ENCODE results near the gene GLRA2.
"Not testable (repeated sequence)": the region's sequence is repeated elsewhere in the genome, so short reads cannot be mapped to it uniquely, and the experiment has no call there.

GLRA2 gene

GRCh38 chrX:14676431-14676830 lies 147.1 kb downstream of the GLRA2 start:
- no peak overlapping the region for H3K27ac ChIP-seq
- H3K9me3 ChIP-seq: no peaks in the 10 kb centered on the region
- no peaks in the 10 kb centered on the region for H3K36me3 ChIP-seq
- TF ChIP-seq, protein P1, sequence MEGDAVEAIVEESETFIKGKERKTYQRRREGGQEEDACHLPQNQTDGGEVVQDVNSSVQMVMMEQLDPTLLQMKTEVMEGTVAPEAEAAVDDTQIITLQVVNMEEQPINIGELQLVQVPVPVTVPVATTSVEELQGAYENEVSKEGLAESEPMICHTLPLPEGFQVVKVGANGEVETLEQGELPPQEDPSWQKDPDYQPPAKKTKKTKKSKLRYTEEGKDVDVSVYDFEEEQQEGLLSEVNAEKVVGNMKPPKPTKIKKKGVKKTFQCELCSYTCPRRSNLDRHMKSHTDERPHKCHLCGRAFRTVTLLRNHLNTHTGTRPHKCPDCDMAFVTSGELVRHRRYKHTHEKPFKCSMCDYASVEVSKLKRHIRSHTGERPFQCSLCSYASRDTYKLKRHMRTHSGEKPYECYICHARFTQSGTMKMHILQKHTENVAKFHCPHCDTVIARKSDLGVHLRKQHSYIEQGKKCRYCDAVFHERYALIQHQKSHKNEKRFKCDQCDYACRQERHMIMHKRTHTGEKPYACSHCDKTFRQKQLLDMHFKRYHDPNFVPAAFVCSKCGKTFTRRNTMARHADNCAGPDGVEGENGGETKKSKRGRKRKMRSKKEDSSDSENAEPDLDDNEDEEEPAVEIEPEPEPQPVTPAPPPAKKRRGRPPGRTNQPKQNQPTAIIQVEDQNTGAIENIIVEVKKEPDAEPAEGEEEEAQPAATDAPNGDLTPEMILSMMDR (IDR thresholded peaks at IDR 0.05): no peak
- H3K4me3 ChIP-seq (ENCODE audit: low read depth in 1 of 2, low read length in 1 of 2): no peak overlapping the region
- no peaks in the 10 kb centered on the region for H3K4me1 ChIP-seq (ENCODE audit: control insufficient read depth in 1 of 2, insufficient read depth in 1 of 2, low read depth in 1 of 2, low read length in 1 of 2)
- no peaks in the 10 kb centered on the region for H3K27me3 ChIP-seq

DNA sequence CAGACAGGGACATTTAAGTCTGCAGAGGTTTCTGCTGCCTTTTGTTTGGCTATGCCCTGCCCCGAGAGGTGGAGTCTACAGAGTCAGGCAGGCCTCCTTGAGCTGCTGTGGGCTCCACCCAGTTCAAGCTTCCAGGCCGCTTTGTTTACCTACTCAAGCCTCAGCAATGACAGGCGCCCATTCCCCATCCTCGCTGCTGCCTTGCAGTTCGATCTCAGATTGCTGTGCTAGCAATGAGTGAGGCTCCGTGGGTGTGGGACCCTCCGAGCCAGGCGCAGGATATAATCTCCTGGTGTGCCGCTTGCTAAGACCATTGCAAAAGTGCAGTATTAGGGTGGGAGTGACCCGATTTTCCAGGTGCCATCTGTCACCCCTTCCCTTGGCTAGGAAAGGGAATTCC lies 159.0 kb downstream of the GLRA2 start:
- not testable (repeated sequence) for H3K36me3 ChIP-seq; H3K27me3 ChIP-seq; H3K4me3 ChIP-seq (ENCODE audit: low read depth in 1 of 2, low read length in 1 of 2); H3K27ac ChIP-seq; H3K4me1 ChIP-seq (ENCODE audit: control insufficient read depth in 1 of 2, insufficient read depth in 1 of 2, low read depth in 1 of 2, low read length in 1 of 2); H3K9me3 ChIP-seq

DNA sequence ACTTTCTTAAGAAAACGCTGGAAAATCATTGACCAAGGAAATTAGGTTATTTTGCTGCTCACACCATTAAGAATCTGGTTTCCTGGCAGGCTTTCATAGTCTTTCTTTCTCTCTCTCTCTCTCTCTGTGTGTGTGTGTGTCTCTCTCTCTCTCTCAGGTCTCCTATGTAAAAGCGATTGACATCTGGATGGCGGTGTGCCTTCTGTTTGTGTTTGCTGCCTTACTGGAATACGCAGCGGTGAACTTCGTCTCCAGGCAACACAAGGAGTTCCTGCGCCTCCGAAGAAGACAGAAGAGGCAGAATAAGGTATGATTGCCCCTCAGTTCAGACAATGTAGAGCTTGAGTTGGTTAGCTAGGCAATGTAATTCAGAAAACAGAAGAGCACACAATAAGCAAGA lies 161.2 kb downstream of the GLRA2 start:
- TF ChIP-seq, protein P1 (IDR thresholded peaks at IDR 0.05): no peak
- Histone ChIP-seq H3K4me3 (ENCODE audit: low read depth in 1 of 2, low read length in 1 of 2) (no peak overlapping the region), H3K4me1 (ENCODE audit: control insufficient read depth in 1 of 2, insufficient read depth in 1 of 2, low read depth in 1 of 2, low read length in 1 of 2) (no peaks in the 10 kb centered on the region), H3K9me3 (no peaks in the 10 kb centered on the region), H3K27ac (no peak overlapping the region), H3K27me3 (no peaks in the 10 kb centered on the region), H3K36me3 (no peaks in the 10 kb centered on the region)

GRCh38 chrX:14694611-14695010 lies 165.3 kb downstream of the GLRA2 start:
- no peaks in the 10 kb centered on the region for H3K4me1 ChIP-seq (ENCODE audit: control insufficient read depth in 1 of 2, insufficient read depth in 1 of 2, low read depth in 1 of 2, low read length in 1 of 2)
- no peaks in the 10 kb centered on the region for H3K27me3 ChIP-seq
- no peak overlapping the region for H3K27ac ChIP-seq
- H3K4me3 ChIP-seq (ENCODE audit: low read depth in 1 of 2, low read length in 1 of 2): no peak overlapping the region
- no peaks in the 10 kb centered on the region for H3K36me3 ChIP-seq
- TF ChIP-seq, protein P1 (IDR thresholded peaks at IDR 0.05): no peak
- no peaks in the 10 kb centered on the region for H3K9me3 ChIP-seq

- Histone ChIP-seq H3K27me3 (no peaks in the 10 kb centered on the region), H3K4me3 (ENCODE audit: low read depth in 1 of 2, low read length in 1 of 2) (no peak overlapping the region), H3K36me3 (no peaks in the 10 kb centered on the region), H3K9me3 (no peaks in the 10 kb centered on the region), H3K27ac (no peak overlapping the region), H3K4me1 (ENCODE audit: control insufficient read depth in 1 of 2, insufficient read depth in 1 of 2, low read depth in 1 of 2, low read length in 1 of 2) (no peaks in the 10 kb centered on the region)
- TF ChIP-seq, protein P1 (IDR thresholded peaks at IDR 0.05): peak; percentile 29
Observed at GRCh38 chrX:14697451-14697850, 168.1 kb downstream of the GLRA2 start.

- no peak overlapping the region for H3K27ac ChIP-seq
- no peaks in the 10 kb centered on the region for H3K9me3 ChIP-seq
- TF ChIP-seq, protein P1 (IDR thresholded peaks at IDR 0.05): no peak
- H3K4me3 ChIP-seq (ENCODE audit: low read depth in 1 of 2, low read length in 1 of 2): no peak overlapping the region
- no peaks in the 10 kb centered on the region for H3K36me3 ChIP-seq
- no peaks in the 10 kb centered on the region for H3K4me1 ChIP-seq (ENCODE audit: control insufficient read depth in 1 of 2, insufficient read depth in 1 of 2, low read depth in 1 of 2, low read length in 1 of 2)
- H3K27me3 ChIP-seq: no peaks in the 10 kb centered on the region
Observed at GRCh38 chrX:14698790-14699189, 169.5 kb downstream of the GLRA2 start.

Measured in neutrophil (primary cell).